Vagina (tissue), 2 donors: ENCODE measurements around the gene PRPF40B. TPM values are rescaled to one million over a fixed set of nuclear protein-coding genes. Genes with fewer than 3 reads are reported as not detected.
A peak's percentile ranks its signal among the peaks of the same experiment; 100 is the strongest.

ENCODE experiments used
- DNase-seq, 2 donors: peaks; one replicate each; pipeline ENCODE4 v3.0.0-alpha.2; 2017; ENCODE audit errors: extremely low spot score in 2 of 2
- H3K27ac ChIP-seq: fragments of 200-600 bp; sonication (generic); one replicate; pipeline ENCODE4 v1.5.1; 2019
- H3K27me3 ChIP-seq: fragments of 200-600 bp; sonication (generic); one replicate; pipeline ENCODE4 v1.5.1; 2019
- H3K36me3 ChIP-seq, 2 donors: fragments of 200-600 bp; sonication (generic); one replicate each; pipeline ENCODE4 v1.5.1; 2017 to 2019
- H3K4me1 ChIP-seq: fragments of 200-600 bp; sonication (generic); one replicate; pipeline ENCODE4 v1.5.1; 2019
- H3K4me3 ChIP-seq, 2 donors: fragments of 200-600 bp; sonication (generic); 1 replicate in 1 of 2; 2 replicates in 1 of 2; pipeline ENCODE4 v1.5.1; 2016 to 2019
- H3K9me3 ChIP-seq: fragments of 200-600 bp; sonication (generic); one replicate; pipeline ENCODE4 v1.5.1; 2019
- CTCF ChIP-seq, 3 experiments: fragments of 450-650 bp in 2 of 3; fragments of 200-600 bp in 1 of 3; sonication (generic) in 1 of 3; IDR thresholded peaks; one replicate each; pipeline ENCODE4 v1.5.1; 2017 to 2019; ENCODE audit warnings: antibody characterized with exemption in 3 of 3, mild to moderate bottlenecking in 2 of 3, moderate library complexity in 2 of 3
- POLR2A ChIP-seq, 2 donors: fragments of 450-650 bp; IDR thresholded peaks; one replicate each; pipeline ENCODE4 v1.6.1; 2017; ENCODE audit warnings: antibody characterized with exemption in 2 of 2, mild to moderate bottlenecking in 2 of 2, moderate library complexity in 2 of 2
- POLR2AphosphoS5 ChIP-seq, 2 donors: sonication (generic); formaldehyde crosslinking; IDR thresholded peaks; one replicate each; pipeline ENCODE4 v1.9.0; 2017; ENCODE audit warnings: antibody characterized with exemption in 2 of 2, mild to moderate bottlenecking in 2 of 2, low read depth in 1 of 2; ENCODE audit not compliant: insufficient read depth in 1 of 2
- intact Hi-C: fragments of 100-400 bp; cut with DNase I; formaldehyde crosslinking; loops from one replicate; pipeline ENCODE4 v1.15.1; 2023
- total RNA-seq: library from RNA; depleted of rRNA; stranded (reverse); fragments of >200 nt; gene quantifications from one replicate; pipeline ENCODE4 v1.2.3, GENCODE V29; 2016

The PRPF40B gene
- total RNA-seq, 1 donor from 2014 or later: 22.1 TPM

- no peak overlapping the region for H3K4me3 ChIP-seq
- peaks cover 15% of the 10 kb centered on the region for H3K4me1 ChIP-seq
- DNase-seq: no peak
- intact Hi-C loops: no loop called here
- peaks cover 0 to 10% of the 10 kb centered on the region in 2 donors for H3K36me3 ChIP-seq
- H3K9me3 ChIP-seq: no peaks in the 10 kb centered on the region
- H3K27me3 ChIP-seq: no peaks in the 10 kb centered on the region
- TF ChIP-seq POLR2AphosphoS5 (IDR thresholded peaks at IDR 0.05; ENCODE audit: insufficient read depth in 1 of 2, low read depth in 1 of 2) (no peak), POLR2A (IDR thresholded peaks at IDR 0.05) (no peak), CTCF (IDR thresholded peaks at IDR 0.05) (no peak)
- no peak overlapping the region for H3K27ac ChIP-seq
These were observed 10.5 kb downstream of the PRPF40B start for GRCh38 chr12:49633703-49634345.

GRCh38 chr12:49635036-49635435 lies 11.7 kb downstream of the PRPF40B start:
- Histone ChIP-seq H3K27ac (no peak overlapping the region), H3K36me3 (peaks cover 0 to 10% of the 10 kb centered on the region in 2 donors), H3K4me3 (no peak overlapping the region), H3K27me3 (no peaks in the 10 kb centered on the region), H3K4me1 (peaks cover 15% of the 10 kb centered on the region), H3K9me3 (no peaks in the 10 kb centered on the region)
- intact Hi-C loops: no loop called here
- TF ChIP-seq POLR2A (IDR thresholded peaks at IDR 0.05): no peak
- TF ChIP-seq CTCF (IDR thresholded peaks at IDR 0.05): no peak
- TF ChIP-seq POLR2AphosphoS5 (IDR thresholded peaks at IDR 0.05; ENCODE audit: insufficient read depth in 1 of 2, low read depth in 1 of 2): no peak
- peak in 1 of 2 donors; percentile 67 for DNase-seq

- TF ChIP-seq POLR2A (IDR thresholded peaks at IDR 0.05): no peak
- TF ChIP-seq POLR2AphosphoS5 (IDR thresholded peaks at IDR 0.05; ENCODE audit: insufficient read depth in 1 of 2, low read depth in 1 of 2): no peak
- TF ChIP-seq CTCF (IDR thresholded peaks at IDR 0.05): no peak
- DNase-seq: no peak
- Histone ChIP-seq H3K4me1 (peaks cover 15% of the 10 kb centered on the region), H3K36me3 (peaks cover 0 to 10% of the 10 kb centered on the region in 2 donors), H3K9me3 (no peaks in the 10 kb centered on the region), H3K27ac (no peak overlapping the region), H3K27me3 (no peaks in the 10 kb centered on the region), H3K4me3 (no peak overlapping the region)
- intact Hi-C loops: no loop called here
These were observed 12.3 kb downstream of the PRPF40B start for GRCh38 chr12:49635656-49636055.

GRCh38 chr12:49636574-49636973 lies 13.2 kb downstream of the PRPF40B start:
- Histone ChIP-seq H3K36me3 (peaks cover 0 to 13% of the 10 kb centered on the region in 2 donors), H3K27me3 (no peaks in the 10 kb centered on the region), H3K4me1 (peaks cover 15% of the 10 kb centered on the region), H3K4me3 (no peak overlapping the region), H3K27ac (no peak overlapping the region), H3K9me3 (no peaks in the 10 kb centered on the region)
- TF ChIP-seq POLR2A (IDR thresholded peaks at IDR 0.05): no peak
- no peak for TF ChIP-seq POLR2AphosphoS5 (IDR thresholded peaks at IDR 0.05; ENCODE audit: insufficient read depth in 1 of 2, low read depth in 1 of 2)
- TF ChIP-seq CTCF (IDR thresholded peaks at IDR 0.05): no peak
- DNase-seq: no peak
- intact Hi-C loops: no loop called here

- DNase-seq: no peak
- no peak overlapping the region for H3K4me3 ChIP-seq
- peaks cover 15% of the 10 kb centered on the region for H3K4me1 ChIP-seq
- H3K27me3 ChIP-seq: no peaks in the 10 kb centered on the region
- H3K9me3 ChIP-seq: no peaks in the 10 kb centered on the region
- intact Hi-C loops: no loop called here
- no peak overlapping the region for H3K27ac ChIP-seq
- peak in 2 of 3 experiments; percentile 14 to 51 for TF ChIP-seq CTCF (IDR thresholded peaks at IDR 0.05)
- TF ChIP-seq POLR2A (IDR thresholded peaks at IDR 0.05): no peak
- H3K36me3 ChIP-seq: peaks cover 0 to 18% of the 10 kb centered on the region in 2 donors
These were observed 13.8 kb downstream of the PRPF40B start for GRCh38 chr12:49636979-49637755.
